Measurements from ENCODE around the gene CAPZA1. TPM values are rescaled to one million over a fixed set of nuclear protein-coding genes. Genes with fewer than 3 reads are reported as not detected.

The CAPZA1 gene
- total RNA-seq, 1 donor from 2014 or later = 121 TPM

GRCh38 chr1:112675728-112676381 is 56.2 kb downstream of the CAPZA1 start:
- no peaks in the 10 kb centered on the region for H3K27me3 Mint-ChIP-seq (ENCODE audit: low read depth)
- no peak for TF ChIP-seq CTCF (IDR thresholded peaks at IDR 0.05)
- H3K27ac Mint-ChIP-seq (ENCODE audit: unreplicated experiment) = peak overlapping the region; percentile 68
- H3K4me3 Mint-ChIP-seq (ENCODE audit: unreplicated experiment) = peak overlapping the region; percentile 80
- peaks cover 34% of the 10 kb centered on the region for H3K4me1 Mint-ChIP-seq (ENCODE audit: low read depth)
- peaks cover 8% of the 10 kb centered on the region for H3K36me3 Mint-ChIP-seq (ENCODE audit: low read depth)
- no peaks in the 10 kb centered on the region for H3K9me3 Mint-ChIP-seq (ENCODE audit: low read depth)
- no peak for DNase-seq (ENCODE audit: low spot score)

- Mint-ChIP-seq H3K36me3 (ENCODE audit: low read depth) (peaks cover 5% of the 10 kb centered on the region), H3K4me1 (ENCODE audit: low read depth) (peaks cover 34% of the 10 kb centered on the region), H3K27ac (ENCODE audit: unreplicated experiment) (no peak overlapping the region), H3K9me3 (ENCODE audit: low read depth) (no peaks in the 10 kb centered on the region), H3K27me3 (ENCODE audit: low read depth) (no peaks in the 10 kb centered on the region), H3K4me3 (ENCODE audit: unreplicated experiment) (no peak overlapping the region)
- no peak for DNase-seq (ENCODE audit: low spot score)
- no peak for TF ChIP-seq CTCF (IDR thresholded peaks at IDR 0.05)
These were observed 56.9 kb downstream of the CAPZA1 start for GRCh38 chr1:112676543-112676942.

GRCh38 chr1:112677501-112677900 is 57.9 kb downstream of the CAPZA1 start:
- no peak for TF ChIP-seq CTCF (IDR thresholded peaks at IDR 0.05)
- peaks cover 4% of the 10 kb centered on the region for H3K36me3 Mint-ChIP-seq (ENCODE audit: low read depth)
- no peak overlapping the region for H3K27ac Mint-ChIP-seq (ENCODE audit: unreplicated experiment)
- no peaks in the 10 kb centered on the region for H3K9me3 Mint-ChIP-seq (ENCODE audit: low read depth)
- H3K4me1 Mint-ChIP-seq (ENCODE audit: low read depth) = peaks cover 32% of the 10 kb centered on the region
- no peak overlapping the region for H3K4me3 Mint-ChIP-seq (ENCODE audit: unreplicated experiment)
- no peak for DNase-seq (ENCODE audit: low spot score)
- no peaks in the 10 kb centered on the region for H3K27me3 Mint-ChIP-seq (ENCODE audit: low read depth)

- H3K27me3 Mint-ChIP-seq (ENCODE audit: low read depth) = no peaks in the 10 kb centered on the region
- peaks cover 4% of the 10 kb centered on the region for H3K36me3 Mint-ChIP-seq (ENCODE audit: low read depth)
- peaks cover 24% of the 10 kb centered on the region for H3K4me1 Mint-ChIP-seq (ENCODE audit: low read depth)
- no peak for DNase-seq (ENCODE audit: low spot score)
- H3K9me3 Mint-ChIP-seq (ENCODE audit: low read depth) = no peaks in the 10 kb centered on the region
- H3K4me3 Mint-ChIP-seq (ENCODE audit: unreplicated experiment) = no peak overlapping the region
- H3K27ac Mint-ChIP-seq (ENCODE audit: unreplicated experiment) = no peak overlapping the region
- TF ChIP-seq CTCF (IDR thresholded peaks at IDR 0.05) = no peak
These were observed 59.0 kb downstream of the CAPZA1 start for GRCh38 chr1:112678605-112679004.

GRCh38 chr1:112685913-112686312 is 66.3 kb downstream of the CAPZA1 start:
- Mint-ChIP-seq H3K4me1 (ENCODE audit: low read depth) (peaks cover 3% of the 10 kb centered on the region), H3K27ac (ENCODE audit: unreplicated experiment) (no peak overlapping the region), H3K27me3 (ENCODE audit: low read depth) (no peaks in the 10 kb centered on the region), H3K4me3 (ENCODE audit: unreplicated experiment) (no peak overlapping the region), H3K36me3 (ENCODE audit: low read depth) (peaks cover 8% of the 10 kb centered on the region), H3K9me3 (ENCODE audit: low read depth) (no peaks in the 10 kb centered on the region)
- no peak for TF ChIP-seq CTCF (IDR thresholded peaks at IDR 0.05)
- DNase-seq (ENCODE audit: low spot score) = no peak

Measured in chondrocyte (in vitro differentiated cells).